Activated CD8-positive, alpha-beta memory T cell treated with anti-CD3 and anti-CD28 coated beads for 4 hours (primary cell): ENCODE results near the gene RHOBTB3.
"Not testable (repeated sequence)": the region's sequence is repeated elsewhere in the genome, so short reads cannot be mapped to it uniquely, and the experiment has no call there.

Experiments
- DNase-seq, 2 donors: peaks; one replicate each; pipeline ENCODE4 v3.0.0-alpha.2; 2020; ENCODE audit warnings: low read depth in 2 of 2

RHOBTB3 gene

DNA sequence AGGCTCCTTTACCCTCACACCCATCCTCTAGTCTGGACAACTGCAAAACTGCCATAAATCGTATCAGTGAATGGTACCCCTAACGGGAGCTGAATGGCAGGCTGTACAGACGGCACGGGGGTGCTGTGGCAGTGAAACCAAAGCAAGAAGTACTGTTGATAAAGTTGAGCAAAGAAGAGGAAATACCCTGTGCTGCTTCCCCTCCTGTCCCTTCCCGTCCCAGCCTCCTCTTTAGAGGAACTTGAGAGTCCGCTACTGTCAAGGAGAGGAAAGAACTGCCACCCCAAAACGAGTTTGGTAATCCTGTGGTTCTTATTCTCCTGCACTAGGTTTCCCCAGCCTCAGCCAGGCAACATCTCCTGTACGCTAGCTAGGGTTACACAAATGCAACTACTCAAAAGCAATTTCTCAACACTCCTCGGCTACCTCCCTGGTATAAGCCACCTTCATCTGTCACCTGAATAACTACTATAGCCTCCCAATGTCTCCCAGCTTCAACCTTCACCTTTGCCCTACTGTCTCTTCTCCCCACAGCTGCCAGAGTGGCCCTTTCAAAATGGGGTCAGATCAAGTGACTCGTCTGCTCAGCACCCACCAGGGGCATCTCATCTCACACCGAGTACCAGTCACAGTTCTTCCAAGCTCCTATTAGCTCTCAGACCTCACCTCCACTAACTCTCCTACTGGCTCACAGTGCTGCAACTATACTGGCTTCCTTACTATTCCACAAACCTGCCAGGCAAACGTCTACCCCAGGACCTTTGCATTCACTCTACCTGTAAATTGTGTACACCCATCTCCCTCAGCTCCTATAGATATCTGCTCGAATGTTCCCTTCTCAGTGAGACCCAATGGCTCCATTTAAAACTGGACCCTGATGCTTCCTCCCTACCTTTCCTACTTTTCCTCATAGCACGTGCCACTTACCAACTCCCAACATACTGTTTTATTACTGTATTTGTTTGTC lies 87.3 kb downstream of the RHOBTB3 start:
- DNase-seq: no peak

DNA sequence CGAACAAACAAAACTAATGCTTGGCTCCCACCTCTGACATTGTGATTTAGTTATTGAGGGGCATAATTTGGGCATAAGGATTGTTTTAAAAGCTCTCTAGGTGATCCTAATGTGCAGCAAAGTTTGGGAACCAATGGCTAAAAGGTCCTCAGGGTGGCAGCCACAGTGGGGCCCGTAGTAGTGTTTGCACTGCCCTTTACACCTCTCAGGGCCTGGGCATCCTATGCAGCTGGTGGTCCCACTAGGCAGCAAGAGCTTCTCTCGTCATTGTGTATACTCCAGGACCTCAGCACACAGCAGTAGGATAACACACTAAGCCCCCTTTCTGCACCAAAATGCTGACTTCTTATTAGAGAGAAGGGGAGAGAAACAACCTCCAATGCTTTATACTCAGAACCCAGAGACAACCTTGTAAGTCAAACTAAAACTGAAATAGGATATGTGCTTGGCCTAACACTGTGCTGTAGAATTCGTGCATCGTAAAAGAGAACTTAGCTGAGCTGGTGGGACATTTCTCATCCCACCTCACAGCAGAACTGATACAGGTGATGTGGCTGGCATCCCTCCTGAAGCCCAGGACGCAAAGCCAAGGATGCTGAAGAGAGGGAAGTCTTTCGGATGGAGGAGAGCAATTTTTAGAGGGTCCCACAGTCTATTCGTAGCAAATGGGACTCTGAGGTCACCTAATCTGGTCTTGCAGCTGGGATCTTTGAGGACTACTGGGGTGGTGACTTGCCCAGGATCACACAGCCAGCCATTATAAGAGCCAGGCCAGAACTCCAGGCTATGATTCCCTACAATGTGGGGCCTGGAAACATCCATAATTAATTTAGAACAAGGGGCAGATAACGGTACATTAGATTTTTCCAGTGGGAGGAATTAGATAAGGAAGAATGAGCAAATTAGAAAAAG lies 90.2 kb downstream of the RHOBTB3 start:
- no peak for DNase-seq

DNA sequence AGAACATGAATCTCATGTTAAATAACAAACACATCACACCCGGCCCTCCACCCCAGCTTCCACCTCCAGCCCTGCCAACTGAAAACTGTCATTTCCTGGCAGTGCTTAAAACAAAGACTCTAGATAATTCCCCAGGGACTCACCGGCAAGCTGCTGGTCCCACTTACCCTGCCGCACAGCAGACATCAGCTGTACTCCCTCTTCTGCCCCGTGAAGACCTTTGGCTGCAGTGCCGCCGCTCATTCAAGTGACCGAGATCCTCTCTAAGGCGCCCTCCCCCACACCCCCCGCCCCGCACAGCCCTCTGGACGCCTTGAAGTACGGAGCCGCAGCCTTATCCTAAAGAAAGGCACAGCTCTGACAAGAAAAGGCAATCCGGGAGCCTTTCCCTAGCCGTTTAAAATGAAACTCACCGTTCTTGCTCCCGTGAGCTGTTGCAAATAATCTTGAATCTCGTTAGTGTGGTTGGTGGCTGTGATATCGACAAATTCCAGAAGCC lies 91.0 kb downstream of the RHOBTB3 start:
- DNase-seq: no peak

DNA sequence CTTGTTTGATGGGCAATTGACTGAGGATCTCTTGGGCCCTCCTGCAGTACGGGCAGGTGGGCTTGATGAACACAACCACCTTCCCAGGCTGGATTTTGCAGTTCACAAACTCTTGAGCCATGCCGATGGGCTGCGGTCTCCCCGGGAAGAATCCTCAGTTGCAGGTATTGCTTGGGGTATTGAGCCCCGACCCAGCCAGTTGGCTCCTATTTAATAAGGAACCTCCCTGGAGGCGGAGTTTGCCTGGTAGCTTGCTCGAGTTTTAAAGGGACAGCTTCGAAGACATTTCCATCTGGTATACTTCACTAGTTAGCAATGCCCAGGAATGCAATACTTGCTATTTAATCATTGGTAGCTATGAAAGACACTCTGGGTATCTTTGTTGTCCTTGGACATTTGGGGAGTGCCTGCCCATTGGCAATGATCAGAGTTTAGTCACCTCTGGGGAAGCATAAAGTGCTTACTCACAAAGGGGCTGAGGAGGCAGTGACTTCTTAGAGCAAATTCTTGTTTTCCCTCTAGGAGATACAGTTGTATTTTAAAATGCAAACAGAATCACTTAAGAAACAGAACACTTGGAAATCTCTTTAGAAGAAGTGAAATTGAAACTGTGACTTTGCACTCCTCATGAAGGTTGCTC lies 91.5 kb downstream of the RHOBTB3 start, which contains the start of gene GLRX:
GLRX (minus strand) TSS at position 185 of the 640 bp plus-strand sequence; CDS start at position 121, 64 bp downstream.
- no peak for DNase-seq

DNA sequence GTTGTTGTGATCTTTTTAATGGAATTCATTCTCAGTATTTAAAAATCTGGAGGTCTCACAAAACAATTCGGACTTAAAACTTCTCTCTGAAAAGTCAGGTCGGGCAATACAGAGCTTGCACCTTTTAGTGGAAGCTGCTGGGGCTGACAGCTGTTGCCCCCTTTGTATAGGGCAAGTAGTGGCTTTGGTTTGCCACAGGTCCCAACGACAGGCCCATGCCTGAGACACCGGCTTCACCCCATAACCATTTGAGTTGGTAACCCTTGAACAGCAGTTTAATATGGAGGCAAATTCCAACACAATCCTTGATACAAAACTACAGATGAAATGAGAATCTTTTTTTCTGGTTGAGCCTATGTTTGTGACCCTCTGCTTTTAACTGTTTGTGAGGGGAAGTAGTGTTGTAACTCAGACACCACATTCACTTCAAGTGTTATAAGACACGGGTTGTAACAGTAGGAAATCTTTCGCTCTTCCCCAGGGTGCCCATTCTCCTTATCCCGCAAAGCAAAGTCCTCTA lies 92.1 kb downstream of the RHOBTB3 start:
- no peak for DNase-seq

DNA sequence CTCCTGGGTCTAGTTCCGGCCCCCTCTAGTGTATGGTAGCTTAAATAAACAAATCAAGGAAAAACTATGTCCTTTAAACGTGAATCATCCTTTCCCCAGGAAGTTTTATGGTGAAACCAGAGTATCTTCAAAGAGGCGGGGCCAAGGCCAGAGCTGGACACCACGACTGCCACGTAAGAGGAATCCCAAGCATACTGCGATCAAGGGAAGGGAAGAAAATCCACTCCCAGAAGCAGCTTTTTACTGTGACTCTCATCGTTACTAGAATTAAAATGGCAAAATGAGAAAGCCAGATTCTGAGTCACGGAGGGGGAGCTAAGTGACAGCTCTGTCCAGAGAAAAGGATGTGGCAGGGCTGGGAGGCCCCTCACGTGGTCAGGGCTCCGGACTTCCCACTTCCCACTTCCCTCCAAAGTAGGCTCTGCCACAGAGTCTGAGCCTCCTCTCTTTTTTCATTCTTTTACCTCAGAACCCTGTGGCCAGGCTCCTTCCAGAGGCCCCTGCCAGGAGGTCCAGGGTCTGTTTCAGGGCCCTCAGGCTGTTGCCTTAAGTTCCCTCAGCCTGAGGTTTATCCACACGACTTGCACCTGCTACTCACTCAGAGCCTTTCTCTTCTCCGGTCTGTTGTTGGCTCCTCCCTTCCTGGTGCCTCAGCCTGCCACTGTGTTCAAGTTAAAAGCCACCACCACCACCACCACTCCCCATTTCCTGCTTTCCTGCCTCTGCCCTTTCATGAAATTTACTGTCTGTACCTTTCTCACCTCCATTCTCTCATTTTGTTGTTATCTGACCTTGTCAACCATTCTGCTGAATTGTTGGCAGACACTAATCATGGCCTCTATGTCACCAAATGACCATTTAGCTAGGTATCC lies 92.8 kb downstream of the RHOBTB3 start:
- no peak for DNase-seq

DNA sequence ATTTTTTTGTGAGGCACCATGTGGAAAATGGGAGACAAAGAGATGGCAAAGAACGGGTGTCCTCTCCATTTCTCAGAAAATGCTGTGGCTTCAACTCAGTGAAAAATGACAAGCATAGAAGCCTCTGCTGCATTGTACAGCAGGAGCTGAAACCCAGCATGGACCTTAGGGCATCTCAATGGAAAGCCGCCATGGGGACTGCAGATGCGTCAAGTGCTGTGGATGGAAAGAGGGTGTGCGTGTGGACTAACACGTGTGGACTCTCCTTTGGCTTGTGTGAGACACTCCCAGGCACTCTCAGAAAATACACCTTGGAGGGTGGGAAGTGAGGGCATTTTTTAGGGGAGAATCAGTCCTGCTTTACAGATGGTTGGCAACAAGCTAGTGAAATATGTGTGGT lies 93.6 kb downstream of the RHOBTB3 start:
- DNase-seq: no peak

DNA sequence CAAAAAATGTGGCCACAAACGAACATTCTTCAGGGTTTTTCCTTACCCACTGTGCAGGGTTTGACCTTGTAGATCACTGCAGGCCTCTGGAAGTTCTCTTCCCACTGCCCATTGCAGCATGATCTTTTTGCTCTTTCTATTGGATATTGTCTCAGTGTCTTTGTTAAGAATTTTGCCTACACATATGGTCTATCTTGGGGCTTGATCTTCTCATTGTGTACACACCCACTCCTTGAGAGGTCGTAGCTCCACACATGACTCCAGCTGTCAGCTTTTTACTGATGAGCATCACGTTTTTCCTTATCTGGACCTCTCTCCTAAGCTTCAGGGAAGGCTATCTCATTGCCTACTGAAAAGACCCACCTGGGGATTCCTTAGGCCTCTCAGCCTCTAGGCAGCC lies 94.4 kb downstream of the RHOBTB3 start:
- DNase-seq: no peak

DNA sequence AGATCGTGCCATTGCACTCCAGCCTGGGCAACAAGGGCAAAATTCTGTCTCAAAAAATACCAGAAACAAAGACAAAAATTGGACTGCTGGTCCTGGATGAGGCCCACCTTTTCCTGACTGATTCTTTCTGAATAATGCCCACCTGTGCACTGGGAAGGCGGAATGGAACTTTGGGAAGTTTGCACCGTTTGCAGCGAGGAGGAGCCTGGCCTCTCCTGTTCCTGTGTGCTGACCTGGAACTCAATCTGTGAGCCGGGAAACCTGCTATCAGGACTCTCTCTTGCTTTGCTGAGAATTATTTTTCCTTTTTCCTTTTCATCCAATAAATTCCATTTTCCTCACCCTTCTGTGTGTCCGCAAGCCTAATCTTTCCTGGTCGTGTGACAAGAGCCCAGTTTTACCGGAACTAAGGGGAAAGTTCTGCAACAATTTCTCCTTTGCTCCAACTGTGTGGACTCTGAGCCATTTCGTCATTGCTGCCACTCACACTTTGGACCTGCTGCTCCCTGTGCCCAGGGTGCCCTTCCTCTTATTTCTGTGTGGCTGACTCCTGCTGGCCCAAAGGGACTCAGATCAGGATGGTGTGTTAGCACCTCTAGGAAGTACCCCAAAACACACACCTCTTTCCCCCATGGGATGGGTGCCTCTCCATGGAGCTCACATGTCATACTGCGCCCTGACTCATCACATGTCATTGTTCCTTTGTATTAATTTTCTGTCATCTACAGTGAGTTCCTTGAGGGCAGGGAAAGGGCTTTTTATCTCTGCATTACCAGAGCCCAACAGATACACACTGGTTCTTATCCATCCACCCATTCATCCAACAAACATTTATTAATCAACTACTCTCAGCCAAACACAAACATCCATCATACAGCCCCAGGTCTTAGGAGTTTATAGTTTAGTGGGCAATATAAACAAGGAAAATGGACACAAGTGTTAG lies 96.1 kb downstream of the RHOBTB3 start:
- DNase-seq: no peak

DNA sequence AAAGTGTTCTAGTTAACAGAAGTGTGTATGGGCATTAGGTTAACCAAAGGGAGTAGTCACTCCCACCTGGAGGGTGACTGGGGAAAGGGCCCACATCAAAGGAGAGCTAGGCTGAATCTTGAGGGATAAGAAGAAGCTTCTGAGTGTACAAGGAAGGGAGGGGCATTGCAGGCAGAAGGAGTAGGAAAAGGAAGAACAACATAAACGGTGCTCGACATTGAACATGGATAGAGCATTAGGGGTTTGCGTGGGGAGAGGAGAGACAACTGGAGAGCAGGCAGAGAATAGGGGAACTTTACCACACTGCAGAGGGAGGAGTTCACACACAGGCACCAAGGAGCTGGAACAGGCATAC lies 96.7 kb downstream of the RHOBTB3 start:
- DNase-seq: no peak

DNA sequence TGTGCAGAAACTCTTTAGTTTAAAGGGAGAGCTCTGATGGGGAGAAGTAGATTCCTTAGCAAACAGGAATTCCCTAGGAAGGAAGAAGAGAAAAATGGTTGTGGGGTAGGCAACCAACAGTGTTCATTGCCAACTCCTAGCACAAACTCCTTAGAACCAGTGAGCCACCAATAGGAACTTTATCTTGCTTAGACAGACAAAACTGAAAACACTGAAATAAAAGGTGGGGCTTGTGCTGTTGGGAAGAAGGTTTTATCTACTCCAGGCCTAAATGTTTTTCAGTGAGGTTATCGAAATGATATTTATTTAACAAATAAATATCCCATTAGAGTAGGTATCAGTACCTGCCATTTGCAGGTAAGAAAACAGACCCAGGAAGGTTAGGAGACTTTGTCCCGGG lies 99.1 kb downstream of the RHOBTB3 start:
- DNase-seq: no peak

DNA sequence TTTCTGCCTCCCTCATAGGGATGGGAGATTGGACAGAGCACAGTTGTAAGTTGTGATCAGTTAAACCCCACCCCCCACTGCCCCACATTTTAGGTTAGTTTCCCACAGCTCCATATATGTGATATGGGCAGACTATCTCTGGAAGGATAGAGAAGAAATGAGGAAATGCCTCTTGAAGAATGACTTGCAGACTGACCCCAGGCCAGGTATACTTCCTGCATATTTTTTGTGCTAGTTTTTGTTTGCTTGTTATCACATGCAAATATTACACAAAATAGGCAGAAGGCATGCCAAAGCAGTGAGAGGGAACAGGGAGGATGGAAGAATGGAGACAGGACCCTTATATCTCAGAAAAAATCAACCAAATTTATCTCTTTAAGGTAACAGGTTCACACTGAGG lies 101.5 kb downstream of the RHOBTB3 start:
- DNase-seq: no peak

DNA sequence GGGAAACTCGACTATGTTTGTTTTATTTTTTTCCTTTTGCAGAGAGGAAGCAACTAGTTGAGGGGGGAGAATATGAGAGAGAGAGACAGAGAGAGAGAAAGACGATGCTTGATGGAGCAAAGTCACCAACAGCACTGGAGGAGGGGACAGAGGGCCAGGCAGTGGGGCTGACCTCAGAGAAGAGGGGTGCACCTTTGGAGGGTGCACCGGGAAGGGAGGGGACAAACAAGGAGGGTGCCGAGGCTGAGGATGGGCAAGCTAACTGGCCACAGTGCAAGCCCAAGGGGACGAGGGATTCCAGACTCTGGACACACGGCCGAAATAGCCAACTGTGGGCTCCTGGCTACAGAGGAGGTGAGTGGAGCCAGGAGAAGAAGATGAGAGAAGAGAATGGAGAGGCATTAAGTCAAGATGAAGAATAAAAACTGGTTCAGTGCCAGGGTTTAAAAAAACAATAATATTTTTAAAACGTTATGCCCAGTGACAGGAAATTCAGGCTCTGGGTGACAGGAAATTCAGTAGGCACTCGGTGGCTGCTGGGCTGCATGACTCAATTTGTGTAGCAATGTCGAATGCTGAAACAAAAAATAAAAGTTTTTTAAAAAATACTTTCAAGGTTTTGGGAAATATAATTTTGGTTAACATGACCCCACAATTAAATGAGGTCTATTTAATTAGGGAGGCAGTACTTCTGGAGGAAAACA lies 104.7 kb downstream of the RHOBTB3 start:
- DNase-seq: no peak

DNA sequence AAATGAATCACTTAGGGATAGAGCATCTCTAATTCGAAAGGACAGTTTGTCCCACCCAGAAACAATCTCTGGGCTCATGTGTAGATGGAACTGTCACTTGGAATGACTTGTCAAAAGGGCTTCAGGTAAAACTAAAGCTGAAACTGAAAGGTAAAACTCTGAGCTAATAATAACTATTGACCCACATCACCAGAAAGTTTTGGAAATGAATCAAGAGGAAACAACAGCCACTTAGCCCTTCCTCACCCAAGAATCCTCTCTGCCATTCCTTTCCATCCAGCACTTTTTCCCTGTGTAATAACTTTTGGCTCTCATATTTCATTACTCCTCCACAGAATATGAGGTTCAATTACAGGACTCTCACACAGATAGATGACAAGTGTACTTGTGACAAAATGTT lies 105.4 kb downstream of the RHOBTB3 start:
- no peak for DNase-seq

DNA sequence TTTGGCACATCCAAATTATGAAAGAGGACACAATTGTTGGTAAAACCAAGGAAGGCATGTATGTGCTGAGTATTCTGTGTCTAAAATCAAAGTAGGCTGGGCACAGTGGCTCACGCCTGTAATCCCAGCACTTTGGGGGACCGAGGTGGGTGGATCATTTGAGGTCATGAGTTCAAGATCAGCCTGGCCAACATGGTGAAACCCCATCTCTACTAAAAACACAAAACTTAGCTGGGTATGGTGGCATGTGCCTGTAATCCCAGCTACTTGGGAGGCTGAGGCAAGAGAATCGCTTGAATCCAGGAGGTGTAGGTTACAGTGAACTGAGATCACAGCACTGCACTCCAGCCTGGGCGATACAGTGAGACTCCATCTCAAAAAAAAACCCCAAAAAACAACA lies 105.8 kb downstream of the RHOBTB3 start:
- DNase-seq: not testable (repeated sequence)

DNA sequence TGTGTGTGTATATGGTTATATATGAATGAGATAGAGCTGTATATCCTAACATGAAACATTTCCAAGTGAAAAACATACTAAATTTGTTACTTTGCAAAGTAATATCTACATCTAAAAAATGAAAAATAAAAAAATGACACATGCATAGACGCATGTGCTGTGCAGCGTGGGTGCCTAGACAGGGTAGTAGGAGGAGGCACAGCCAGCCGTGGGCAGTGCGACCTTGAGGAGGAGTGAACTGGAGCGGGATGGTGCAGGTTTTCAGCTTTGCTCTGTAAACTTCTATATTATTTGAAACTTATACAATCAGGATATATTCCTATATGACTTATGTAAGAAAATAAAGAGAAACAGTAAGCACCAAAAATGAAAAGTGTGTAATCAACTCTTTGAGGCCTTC lies 106.4 kb downstream of the RHOBTB3 start:
- no peak for DNase-seq

DNA sequence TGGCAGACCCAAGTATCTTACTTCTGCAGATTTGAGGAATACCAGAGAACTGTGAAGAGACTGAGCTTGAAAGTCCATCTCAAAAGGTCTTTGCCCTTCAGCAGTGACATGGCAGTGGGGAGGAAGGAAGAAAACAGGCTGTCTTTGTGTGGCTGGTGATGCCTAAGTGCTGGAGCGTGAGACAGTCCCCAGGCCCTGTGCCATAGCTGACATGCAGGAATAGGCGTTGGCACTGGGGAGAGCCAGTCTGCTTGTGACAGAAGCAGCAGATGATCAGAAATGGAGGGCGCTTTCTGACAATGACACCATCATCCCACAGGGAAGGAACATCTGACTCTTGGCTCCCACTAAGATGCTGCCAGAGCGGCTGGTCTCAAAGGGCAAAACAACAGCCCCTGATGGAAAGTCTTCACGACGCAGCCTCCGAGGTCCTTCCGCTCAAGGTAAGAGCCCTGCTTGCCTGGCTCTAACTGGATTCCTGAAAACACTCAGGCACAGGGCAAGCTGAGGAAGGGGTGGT lies 106.9 kb downstream of the RHOBTB3 start:
- DNase-seq: no peak

DNA sequence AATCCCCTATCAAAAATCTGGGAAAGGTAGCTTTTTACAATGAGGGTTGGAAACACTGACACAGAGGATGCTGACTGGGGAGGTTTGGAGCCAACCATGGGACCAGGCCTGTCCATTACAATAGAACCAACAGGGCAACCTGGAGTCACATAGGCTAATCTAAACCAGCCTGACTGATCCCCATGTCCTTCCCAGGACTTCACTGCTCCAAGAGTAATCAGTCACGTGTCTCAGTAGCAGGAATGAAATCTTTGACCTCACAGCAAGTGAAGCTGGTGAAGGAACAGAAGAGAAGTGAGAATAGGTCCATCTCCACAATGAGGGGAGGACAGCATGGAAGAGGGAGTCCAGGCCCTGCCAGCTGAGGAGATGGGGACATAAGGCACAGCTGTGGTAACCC lies 107.4 kb downstream of the RHOBTB3 start:
- DNase-seq: no peak

DNA sequence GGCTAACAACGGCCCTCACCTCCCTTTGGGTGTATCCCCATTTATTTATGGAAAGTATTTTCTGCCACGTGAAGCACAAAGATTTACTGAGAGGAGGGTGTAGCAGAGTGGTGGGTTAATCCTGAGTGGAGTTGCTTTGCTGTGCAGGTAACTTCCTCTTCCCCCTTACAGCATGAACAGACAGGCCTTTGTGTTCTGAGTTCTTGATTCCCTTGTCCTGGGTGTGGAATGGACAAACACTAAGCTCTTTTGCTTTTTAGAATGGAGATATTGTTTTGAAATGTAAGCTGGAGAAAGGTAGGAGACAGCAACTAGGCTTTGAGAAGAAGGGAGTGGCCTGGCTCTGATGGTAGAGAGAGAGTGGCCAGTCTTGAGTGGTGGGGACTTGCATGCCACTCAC lies 108.5 kb downstream of the RHOBTB3 start:
- no peak for DNase-seq
